SK-N-SH (cell line): ENCODE measurements around the gene HS3ST3A1.

ENCODE experiments used
- MXI1 ChIP-seq: IDR thresholded peaks from 2 replicates; pipeline ENCODE4 v1.6.1; 2012; ENCODE audit warnings: mild to moderate bottlenecking, low read depth, low read length, improper control_type of control experiment
- RAD21 ChIP-seq: IDR thresholded peaks from 2 replicates; pipeline ENCODE4 v1.6.1; 2012; ENCODE audit warnings: mild to moderate bottlenecking, low read length
- RCOR1 ChIP-seq: fragments of 150-350 bp; IDR thresholded peaks from 2 replicates; pipeline ENCODE4 v1.6.1; 2017; ENCODE audit warnings: antibody characterized with exemption, low read length
- SIN3A ChIP-seq: IDR thresholded peaks from 2 replicates; pipeline ENCODE4 v1.6.1; 2012; ENCODE audit warnings: low read depth, mild to moderate bottlenecking, low read length, moderate library complexity, borderline replicate concordance
- TF ChIP-seq, protein P1 (sequence below): fragments of 200-600 bp; sonication (generic); IDR thresholded peaks from 2 replicates; pipeline ENCODE4 v1.6.1; 2017; ENCODE audit warnings: antibody characterized with exemption, mild to moderate bottlenecking, moderate library complexity

DNA sequence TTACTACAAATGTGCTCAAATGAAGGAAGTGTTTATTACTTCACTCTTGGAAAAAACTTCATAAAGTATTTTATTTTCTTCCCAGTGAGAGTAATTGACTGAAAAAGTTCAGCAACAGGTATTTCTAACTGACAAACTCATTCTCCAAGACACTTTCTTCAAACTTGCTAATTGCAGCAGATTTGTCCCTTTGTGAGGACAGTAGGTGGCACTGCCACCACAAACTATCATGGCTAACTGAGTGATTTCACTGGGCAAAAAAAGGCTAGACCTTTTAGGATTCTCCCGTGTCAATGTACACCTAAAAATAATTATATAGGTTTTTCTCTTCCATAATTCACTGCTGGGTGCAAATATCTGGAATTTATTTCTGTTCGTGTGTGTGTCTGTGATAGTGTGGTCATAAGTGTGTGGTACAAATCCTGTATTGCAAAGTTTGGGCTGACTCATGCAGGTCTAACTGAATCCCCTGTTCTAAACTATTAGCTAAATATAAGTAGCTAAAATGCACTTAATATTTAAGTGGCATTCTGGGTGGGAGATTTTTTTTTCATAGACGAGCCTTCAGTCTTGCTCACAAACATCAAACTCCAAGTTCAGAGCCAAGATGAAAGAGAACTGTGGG lies 3.9 kb downstream of the HS3ST3A1 start:
- TF ChIP-seq SIN3A (no peak), RAD21 (peak; percentile 83), MXI1 (no peak), RCOR1 (no peak)
- TF ChIP-seq, protein P1, sequence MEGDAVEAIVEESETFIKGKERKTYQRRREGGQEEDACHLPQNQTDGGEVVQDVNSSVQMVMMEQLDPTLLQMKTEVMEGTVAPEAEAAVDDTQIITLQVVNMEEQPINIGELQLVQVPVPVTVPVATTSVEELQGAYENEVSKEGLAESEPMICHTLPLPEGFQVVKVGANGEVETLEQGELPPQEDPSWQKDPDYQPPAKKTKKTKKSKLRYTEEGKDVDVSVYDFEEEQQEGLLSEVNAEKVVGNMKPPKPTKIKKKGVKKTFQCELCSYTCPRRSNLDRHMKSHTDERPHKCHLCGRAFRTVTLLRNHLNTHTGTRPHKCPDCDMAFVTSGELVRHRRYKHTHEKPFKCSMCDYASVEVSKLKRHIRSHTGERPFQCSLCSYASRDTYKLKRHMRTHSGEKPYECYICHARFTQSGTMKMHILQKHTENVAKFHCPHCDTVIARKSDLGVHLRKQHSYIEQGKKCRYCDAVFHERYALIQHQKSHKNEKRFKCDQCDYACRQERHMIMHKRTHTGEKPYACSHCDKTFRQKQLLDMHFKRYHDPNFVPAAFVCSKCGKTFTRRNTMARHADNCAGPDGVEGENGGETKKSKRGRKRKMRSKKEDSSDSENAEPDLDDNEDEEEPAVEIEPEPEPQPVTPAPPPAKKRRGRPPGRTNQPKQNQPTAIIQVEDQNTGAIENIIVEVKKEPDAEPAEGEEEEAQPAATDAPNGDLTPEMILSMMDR = peak; percentile 77
